Measurements from ENCODE around the gene WFDC6.

Gene WFDC6

GRCh38 chr20:45503403-45503802, 35.9 kb downstream of the WFDC6 start:
- Histone ChIP-seq H2AFZ (ENCODE audit: low read depth) (no peak overlapping the region), H3K27ac (no peak overlapping the region), H3K4me1 (ENCODE audit: low read depth, poor library complexity, severe bottlenecking) (peaks cover 27% of the 10 kb centered on the region), H3K4me2 (no peak overlapping the region), H4K20me1 (ENCODE audit: insufficient read depth) (no peaks in the 10 kb centered on the region), H3K36me3 (ENCODE audit: insufficient read depth) (no peaks in the 10 kb centered on the region), H3K9ac (no peak overlapping the region), H3K27me3 (ENCODE audit: insufficient read depth, low read depth) (no peaks in the 10 kb centered on the region), H3K4me3 (IDR thresholded peaks at IDR 0.05; ENCODE audit: insufficient read depth, low read depth, low read length) (no peak overlapping the region), H3K79me2 (ENCODE audit: insufficient read depth, low read depth) (no peaks in the 10 kb centered on the region)
- no peak for TF ChIP-seq CTCF (conservative IDR thresholded peaks at IDR 0.05; ENCODE audit: low read depth, low read length)

- Histone ChIP-seq H3K27me3 (ENCODE audit: insufficient read depth, low read depth) (no peaks in the 10 kb centered on the region), H4K20me1 (ENCODE audit: insufficient read depth) (no peaks in the 10 kb centered on the region), H2AFZ (ENCODE audit: low read depth) (no peak overlapping the region), H3K4me2 (no peak overlapping the region), H3K9ac (no peak overlapping the region), H3K4me3 (IDR thresholded peaks at IDR 0.05; ENCODE audit: insufficient read depth, low read depth, low read length) (no peak overlapping the region), H3K79me2 (ENCODE audit: insufficient read depth, low read depth) (no peaks in the 10 kb centered on the region), H3K4me1 (ENCODE audit: low read depth, poor library complexity, severe bottlenecking) (peaks cover 19% of the 10 kb centered on the region), H3K36me3 (ENCODE audit: insufficient read depth) (no peaks in the 10 kb centered on the region), H3K27ac (no peak overlapping the region)
- no peak for TF ChIP-seq CTCF (conservative IDR thresholded peaks at IDR 0.05; ENCODE audit: low read depth, low read length)
These were observed 36.7 kb downstream of the WFDC6 start for GRCh38 chr20:45502561-45502960.

DNA sequence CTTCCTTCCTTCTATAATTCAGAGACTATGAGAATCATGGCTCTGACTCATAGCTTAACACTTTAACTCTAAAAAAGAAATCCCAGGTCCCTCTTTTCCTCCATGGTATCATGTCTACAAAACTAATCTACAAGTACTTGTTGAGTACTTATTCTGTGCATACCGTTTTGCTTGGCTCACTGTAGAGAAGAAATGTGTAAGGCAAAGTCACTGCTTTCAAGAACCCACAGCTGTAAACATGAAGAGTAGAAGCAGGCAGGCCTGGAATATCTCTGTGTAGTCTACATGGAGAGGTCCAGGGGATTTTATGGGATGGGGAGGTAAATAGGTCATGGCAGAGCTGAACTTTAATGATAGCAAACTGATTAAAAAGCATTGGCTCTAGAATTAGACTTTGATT, 37.7 kb downstream of the WFDC6 start:
- Histone ChIP-seq H3K4me2 (no peak overlapping the region), H3K4me3 (IDR thresholded peaks at IDR 0.05; ENCODE audit: insufficient read depth, low read depth, low read length) (no peak overlapping the region), H2AFZ (ENCODE audit: low read depth) (no peak overlapping the region), H3K36me3 (ENCODE audit: insufficient read depth) (no peaks in the 10 kb centered on the region), H3K27me3 (ENCODE audit: insufficient read depth, low read depth) (no peaks in the 10 kb centered on the region), H4K20me1 (ENCODE audit: insufficient read depth) (no peaks in the 10 kb centered on the region), H3K9ac (no peak overlapping the region), H3K79me2 (ENCODE audit: insufficient read depth, low read depth) (no peaks in the 10 kb centered on the region), H3K27ac (no peak overlapping the region), H3K4me1 (ENCODE audit: low read depth, poor library complexity, severe bottlenecking) (peaks cover 9% of the 10 kb centered on the region)
- no peak for TF ChIP-seq CTCF (conservative IDR thresholded peaks at IDR 0.05; ENCODE audit: low read depth, low read length)

- Histone ChIP-seq H3K4me2 (no peak overlapping the region), H3K36me3 (ENCODE audit: insufficient read depth) (no peaks in the 10 kb centered on the region), H3K79me2 (ENCODE audit: insufficient read depth, low read depth) (no peaks in the 10 kb centered on the region), H3K9ac (no peak overlapping the region), H4K20me1 (ENCODE audit: insufficient read depth) (no peaks in the 10 kb centered on the region), H3K4me3 (IDR thresholded peaks at IDR 0.05; ENCODE audit: insufficient read depth, low read depth, low read length) (no peak overlapping the region), H3K4me1 (ENCODE audit: low read depth, poor library complexity, severe bottlenecking) (no peaks in the 10 kb centered on the region), H2AFZ (ENCODE audit: low read depth) (no peak overlapping the region), H3K27ac (no peak overlapping the region), H3K27me3 (ENCODE audit: insufficient read depth, low read depth) (no peaks in the 10 kb centered on the region)
- TF ChIP-seq CTCF (conservative IDR thresholded peaks at IDR 0.05; ENCODE audit: low read depth, low read length), result no peak
These were observed 39.3 kb downstream of the WFDC6 start for GRCh38 chr20:45500022-45500421.
